Measurements from ENCODE around the gene DCHS2.

Gene DCHS2

DNA sequence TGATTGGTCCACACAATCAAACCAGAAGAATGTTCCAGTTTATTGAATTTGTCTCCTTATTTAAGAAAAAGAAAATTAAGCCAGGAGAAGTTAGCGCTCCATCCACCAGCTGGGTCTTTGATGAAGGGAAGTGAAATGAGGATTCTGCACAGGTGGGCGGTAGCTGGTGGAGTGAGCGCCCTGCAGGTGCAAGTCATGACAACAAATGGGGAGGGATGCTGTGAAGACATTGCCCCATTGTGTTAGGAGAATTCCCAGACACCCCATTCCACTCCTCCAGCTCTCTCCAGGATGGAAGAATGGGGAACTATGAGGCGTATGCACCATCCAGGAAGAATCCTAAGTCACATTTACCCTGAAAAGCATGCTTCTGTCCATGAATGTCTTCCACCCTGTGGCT lies 35.7 kb upstream of the DCHS2 start:
- no peaks in the 10 kb centered on the region for H3K27me3 ChIP-seq (ENCODE audit: insufficient read depth, poor library complexity, severe bottlenecking)
- DNase-seq (ENCODE audit: low spot score) (no peak), ATAC-seq (ENCODE audit: low read depth) (no peak)
- peaks cover 8% of the 10 kb centered on the region for H3K4me1 ChIP-seq (ENCODE audit: insufficient read depth, poor library complexity, severe bottlenecking)
- H3K36me3 ChIP-seq (ENCODE audit: low read depth) = no peaks in the 10 kb centered on the region
- TF ChIP-seq, protein P1, sequence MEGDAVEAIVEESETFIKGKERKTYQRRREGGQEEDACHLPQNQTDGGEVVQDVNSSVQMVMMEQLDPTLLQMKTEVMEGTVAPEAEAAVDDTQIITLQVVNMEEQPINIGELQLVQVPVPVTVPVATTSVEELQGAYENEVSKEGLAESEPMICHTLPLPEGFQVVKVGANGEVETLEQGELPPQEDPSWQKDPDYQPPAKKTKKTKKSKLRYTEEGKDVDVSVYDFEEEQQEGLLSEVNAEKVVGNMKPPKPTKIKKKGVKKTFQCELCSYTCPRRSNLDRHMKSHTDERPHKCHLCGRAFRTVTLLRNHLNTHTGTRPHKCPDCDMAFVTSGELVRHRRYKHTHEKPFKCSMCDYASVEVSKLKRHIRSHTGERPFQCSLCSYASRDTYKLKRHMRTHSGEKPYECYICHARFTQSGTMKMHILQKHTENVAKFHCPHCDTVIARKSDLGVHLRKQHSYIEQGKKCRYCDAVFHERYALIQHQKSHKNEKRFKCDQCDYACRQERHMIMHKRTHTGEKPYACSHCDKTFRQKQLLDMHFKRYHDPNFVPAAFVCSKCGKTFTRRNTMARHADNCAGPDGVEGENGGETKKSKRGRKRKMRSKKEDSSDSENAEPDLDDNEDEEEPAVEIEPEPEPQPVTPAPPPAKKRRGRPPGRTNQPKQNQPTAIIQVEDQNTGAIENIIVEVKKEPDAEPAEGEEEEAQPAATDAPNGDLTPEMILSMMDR (IDR thresholded peaks at IDR 0.05; ENCODE audit: poor library complexity, severe bottlenecking) = no peak
- no peak overlapping the region for H3K27ac ChIP-seq (ENCODE audit: poor library complexity, severe bottlenecking)
- H3K9me3 ChIP-seq (ENCODE audit: severe bottlenecking) = no peaks in the 10 kb centered on the region
- H3K4me3 ChIP-seq (ENCODE audit: severe bottlenecking) = no peak overlapping the region

DNA sequence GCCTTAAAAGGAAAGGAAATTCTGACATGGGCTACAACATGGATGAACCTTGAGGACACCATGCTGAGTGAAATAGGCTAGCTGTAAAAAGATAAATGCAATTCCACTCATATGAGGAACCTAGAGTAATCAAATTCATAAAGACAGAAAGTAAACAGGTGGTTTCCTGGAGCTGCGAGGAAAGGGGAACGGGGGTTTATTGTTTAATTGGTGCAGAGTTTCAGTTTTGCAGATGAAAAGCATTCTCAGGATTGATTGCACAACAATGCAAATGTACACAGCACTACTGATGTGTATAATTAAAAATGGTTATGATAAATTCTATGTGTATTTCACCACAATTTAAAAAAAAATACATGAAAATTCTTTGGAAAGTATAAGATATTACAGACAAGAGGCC lies 34.6 kb upstream of the DCHS2 start:
- TF ChIP-seq, protein P1 (IDR thresholded peaks at IDR 0.05; ENCODE audit: poor library complexity, severe bottlenecking) = no peak
- Histone ChIP-seq H3K36me3 (ENCODE audit: low read depth) (no peaks in the 10 kb centered on the region), H3K4me3 (ENCODE audit: severe bottlenecking) (no peak overlapping the region), H3K27me3 (ENCODE audit: insufficient read depth, poor library complexity, severe bottlenecking) (no peaks in the 10 kb centered on the region), H3K4me1 (ENCODE audit: insufficient read depth, poor library complexity, severe bottlenecking) (peaks cover 8% of the 10 kb centered on the region), H3K9me3 (ENCODE audit: severe bottlenecking) (no peaks in the 10 kb centered on the region), H3K27ac (ENCODE audit: poor library complexity, severe bottlenecking) (no peak overlapping the region)
- no peak for DNase-seq (ENCODE audit: low spot score)
- ATAC-seq (ENCODE audit: low read depth) = no peak

- no peaks in the 10 kb centered on the region for H3K9me3 ChIP-seq (ENCODE audit: severe bottlenecking)
- H3K27me3 ChIP-seq (ENCODE audit: insufficient read depth, poor library complexity, severe bottlenecking) = no peaks in the 10 kb centered on the region
- no peak overlapping the region for H3K27ac ChIP-seq (ENCODE audit: poor library complexity, severe bottlenecking)
- H3K4me3 ChIP-seq (ENCODE audit: severe bottlenecking) = no peak overlapping the region
- TF ChIP-seq, protein P1 (IDR thresholded peaks at IDR 0.05; ENCODE audit: poor library complexity, severe bottlenecking) = no peak
- DNase-seq (ENCODE audit: low spot score) (no peak), ATAC-seq (ENCODE audit: low read depth) (no peak)
- H3K4me1 ChIP-seq (ENCODE audit: insufficient read depth, poor library complexity, severe bottlenecking) = no peaks in the 10 kb centered on the region
- no peaks in the 10 kb centered on the region for H3K36me3 ChIP-seq (ENCODE audit: low read depth)
Measured at GRCh38 chr4:154521607-154522006, 30.0 kb upstream of the DCHS2 start.

GRCh38 chr4:154519214-154519613 lies 27.6 kb upstream of the DCHS2 start:
- H3K4me1 ChIP-seq (ENCODE audit: insufficient read depth, poor library complexity, severe bottlenecking) = no peaks in the 10 kb centered on the region
- no peak for DNase-seq (ENCODE audit: low spot score)
- ATAC-seq (ENCODE audit: low read depth) = no peak
- no peaks in the 10 kb centered on the region for H3K36me3 ChIP-seq (ENCODE audit: low read depth)
- no peak overlapping the region for H3K4me3 ChIP-seq (ENCODE audit: severe bottlenecking)
- no peak overlapping the region for H3K27ac ChIP-seq (ENCODE audit: poor library complexity, severe bottlenecking)
- TF ChIP-seq, protein P1 (IDR thresholded peaks at IDR 0.05; ENCODE audit: poor library complexity, severe bottlenecking) = no peak
- no peaks in the 10 kb centered on the region for H3K9me3 ChIP-seq (ENCODE audit: severe bottlenecking)
- no peaks in the 10 kb centered on the region for H3K27me3 ChIP-seq (ENCODE audit: insufficient read depth, poor library complexity, severe bottlenecking)

DNA sequence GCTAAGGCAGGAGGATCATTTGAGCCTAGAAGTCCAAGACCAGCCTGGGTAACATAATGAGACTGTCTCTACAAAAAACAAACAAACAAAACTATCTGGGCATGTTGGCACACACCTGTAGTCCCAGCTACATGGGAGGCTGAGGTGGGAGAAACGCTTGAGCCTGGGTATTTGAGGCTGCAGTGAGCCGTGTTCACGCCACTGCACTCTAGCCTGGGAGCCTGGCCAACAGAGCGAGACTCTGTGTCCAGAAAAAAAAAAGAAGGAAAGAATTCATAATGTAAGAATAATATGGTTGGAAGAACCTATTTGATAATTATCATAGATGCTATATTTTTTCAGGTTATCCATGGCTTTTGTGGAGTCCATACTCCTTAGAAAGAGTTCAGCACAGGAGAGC lies 26.0 kb upstream of the DCHS2 start:
- ATAC-seq (ENCODE audit: low read depth) (no peak), DNase-seq (ENCODE audit: low spot score) (no peak)
- Histone ChIP-seq H3K4me3 (ENCODE audit: severe bottlenecking) (no peak overlapping the region), H3K4me1 (ENCODE audit: insufficient read depth, poor library complexity, severe bottlenecking) (no peaks in the 10 kb centered on the region), H3K27ac (ENCODE audit: poor library complexity, severe bottlenecking) (no peak overlapping the region), H3K9me3 (ENCODE audit: severe bottlenecking) (no peaks in the 10 kb centered on the region), H3K36me3 (ENCODE audit: low read depth) (no peaks in the 10 kb centered on the region), H3K27me3 (ENCODE audit: insufficient read depth, poor library complexity, severe bottlenecking) (no peaks in the 10 kb centered on the region)
- TF ChIP-seq, protein P1 (IDR thresholded peaks at IDR 0.05; ENCODE audit: poor library complexity, severe bottlenecking) = no peak

Data from RWPE2 (cell line).